NT2/D1 (cell line): ENCODE measurements around the gene PRSS1.

Experiments
- SUZ12 ChIP-seq: IDR thresholded peaks from 2 replicates; pipeline ENCODE4 v1.6.1; 2011; ENCODE audit not compliant: insufficient read length, insufficient read depth; ENCODE audit errors: extremely low read depth
- YY1 ChIP-seq: IDR thresholded peaks from 2 replicates; pipeline ENCODE4 v1.6.1; 2011; ENCODE audit not compliant: insufficient read length, insufficient read depth
- ZNF274 ChIP-seq: IDR thresholded peaks from 2 replicates; pipeline ENCODE4 v1.6.1; 2011; ENCODE audit warnings: mild to moderate bottlenecking, low read depth, low read length

DNA sequence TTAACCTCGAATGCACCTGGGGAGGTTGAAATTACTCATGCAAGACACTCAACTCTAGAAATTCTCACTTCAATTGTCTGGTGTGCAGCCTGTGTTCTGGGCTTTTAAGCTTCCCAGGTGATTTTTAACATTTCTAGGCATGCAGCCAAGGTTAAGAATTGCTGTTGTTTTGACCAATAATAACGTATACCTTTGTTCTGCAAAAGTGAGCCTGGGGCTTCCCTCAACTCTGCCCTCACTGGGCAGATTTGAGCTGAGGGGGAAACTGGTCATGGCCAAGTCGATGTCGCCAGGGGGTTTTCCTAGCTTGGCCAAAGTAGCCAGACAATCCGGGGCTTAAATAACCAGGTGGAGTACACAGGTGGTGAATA is 22.1 kb downstream of the PRSS1 start:
- TF ChIP-seq YY1 (no peak), SUZ12 (no peak), ZNF274 (no peak)
